Measurements from ENCODE around the gene TECPR2. TPM values are rescaled to one million over a fixed set of nuclear protein-coding genes. Genes with fewer than 3 reads are reported as not detected.
A peak's percentile ranks its signal among the peaks of the same experiment; 100 is the strongest.

The TECPR2 gene
- total and polyA plus RNA-seq, 2 of the 13 experiments (the other 11 are each of a cell fraction or from before 2014, with no cell fraction given) = 3.5 to 5.7 TPM

GRCh38 chr14:102316743-102317563 is 45.8 kb upstream of the TECPR2 start (continued):
- peak; percentile 72; the same call in 1 of the 2 replicates for TF ChIP-seq ZNF670 (CRISPR knock-in tag; IDR thresholded peaks at IDR 0.05; ENCODE audit: borderline replicate concordance)
- no peak for TF ChIP-seq ZFP36L2 (CRISPR knock-in tag; IDR thresholded peaks at IDR 0.05)
- TF ChIP-seq PBX2 (CRISPR knock-in tag; IDR thresholded peaks at IDR 0.05) = peak; percentile 54
- 0 out of 2 replicates have a peak, but pooled peaks have one; percentile 17 for TF ChIP-seq THAP7 (CRISPR knock-in tag; IDR thresholded peaks at IDR 0.05)
- no peak for TF ChIP-seq ZNF318 (CRISPR knock-in tag; IDR thresholded peaks at IDR 0.05)
- TF ChIP-seq TOPORS (CRISPR knock-in tag; IDR thresholded peaks at IDR 0.05) = no peak
- no peak for TF ChIP-seq ZNF530 (CRISPR knock-in tag; IDR thresholded peaks at IDR 0.05; ENCODE audit: low read depth)
- TF ChIP-seq ZNF891 (CRISPR knock-in tag; IDR thresholded peaks at IDR 0.05) = 0 out of 2 replicates have a peak, but pooled peaks have one; percentile 58
- no peak for TF ChIP-seq CERS6 (CRISPR knock-in tag; IDR thresholded peaks at IDR 0.05)
- TF ChIP-seq ZNF800 (CRISPR knock-in tag; IDR thresholded peaks at IDR 0.05) = no peak
- no peak for TF ChIP-seq ZNF17 (CRISPR knock-in tag; IDR thresholded peaks at IDR 0.05)
- TF ChIP-seq ZNF235 (CRISPR knock-in tag; IDR thresholded peaks at IDR 0.05; ENCODE audit: borderline replicate concordance) = peak; percentile 71; the same call in 1 of the 2 replicates
- peak; percentile 38; the same call in 1 of the 2 replicates for TF ChIP-seq ZNF619 (CRISPR knock-in tag; IDR thresholded peaks at IDR 0.05)
